HCT116 (cell line): ENCODE results near the gene ERP27. TPM values are rescaled to one million over a fixed set of nuclear protein-coding genes. Genes with fewer than 3 reads are reported as not detected.

Experiments used
- ATAC-seq: fragments of 200-7000 bp; cut with Tn5 transposase; 2 replicates; pipeline ENCODE4 v1.9.1; 2020; ENCODE audit warnings: mild to moderate bottlenecking, moderate library complexity
- BruUV-seq: library from RNA; stranded (reverse); fragments of 400-500 nt; replicated peaks from 2 replicates; lab custom pipeline; 2021; lab: Mats Ljungman, UMichigan
- CTCF ChIA-PET: fragments of 300-600 bp; sonication (Branson Sonifier 250); formaldehyde crosslinking; loops from one replicate; lab custom pipeline; 2021; ENCODE audit warnings: antibody characterized with exemption; lab: Charles Lee
- POLR2A ChIA-PET: fragments of 300-600, 350-600 bp; sonication (Branson Sonifier 250); formaldehyde crosslinking; loops from one replicate; lab custom pipeline; 2021; ENCODE audit warnings: antibody characterized with exemption; lab: Charles Lee
- RAD21 ChIA-PET, 2 experiments: fragments of 300-600 bp; sonication (Branson Sonifier 250); formaldehyde crosslinking; loops; one replicate each; lab custom pipeline; 2023; ENCODE audit warnings: low total read pairs in 2 of 2; ENCODE audit not compliant: uncharacterized antibody in 2 of 2, unreplicated experiment in 2 of 2, low non-redundant PET in 1 of 2; lab: Charles Lee
- DNase-seq: peaks from one replicate; pipeline ENCODE4 v3.0.0-alpha.2; 2010; ENCODE audit warnings: low read depth, low spot score
- H2AFZ ChIP-seq: fragments of 200-600 bp; shearing (Covaris generic), sonication (generic); 2 replicates; pipeline ENCODE4 v1.6.1; 2017; ENCODE audit warnings: low read depth, mixed run types, mixed read lengths, antibody characterized with exemption, low read length; ENCODE audit not compliant: poor library complexity, severe bottlenecking
- H3K27ac ChIP-seq: 2 replicates; pipeline ENCODE4 v1.5.1; 2012; ENCODE audit warnings: low read depth, low read length
- H3K27me3 ChIP-seq: fragments of 200-600 bp; sonication (generic); 2 replicates; pipeline ENCODE4 v1.6.1; 2016; ENCODE audit warnings: mixed run types, low read length, mixed read lengths; ENCODE audit not compliant: insufficient read depth
- H3K36me3 ChIP-seq, 2 experiments: fragments of 200-500 bp in 1 of 2; fragments of 200-600 bp in 1 of 2; sonication (Bioruptor generic) in 1 of 2; sonication (generic) in 1 of 2; 2 replicates each; pipeline versions ENCODE4 v1.5.1 to v1.6.1; 2014 to 2016; ENCODE audit warnings: low read length in 2 of 2, inconsistent platforms in 1 of 2, mixed read lengths in 1 of 2, mixed run types in 1 of 2; ENCODE audit not compliant: insufficient read depth in 2 of 2, control insufficient read depth in 1 of 2
- H3K4me1 ChIP-seq, 2 experiments: fragments of 200-600 bp in 1 of 2; sonication (generic) in 1 of 2; 2 replicates each; pipeline versions ENCODE4 v1.5.1 to v1.6.1; 2012 to 2017; ENCODE audit warnings: low read length in 2 of 2, inconsistent platforms in 1 of 2, mild to moderate bottlenecking in 1 of 2, mixed read lengths in 1 of 2, mixed run types in 1 of 2, moderate library complexity in 1 of 2; ENCODE audit not compliant: insufficient read depth in 2 of 2, control insufficient read depth in 1 of 2
- H3K4me2 ChIP-seq: fragments of 200-600 bp; sonication (generic); 2 replicates; pipeline ENCODE4 v1.6.1; 2017; ENCODE audit warnings: mixed run types, low read length, mixed read lengths
- H3K4me3 ChIP-seq, 2 experiments: fragments of 200-600 bp in 1 of 2; sonication (generic) in 1 of 2; replicated peaks in 1 of 2; 2 replicates each; pipeline ENCODE4 v1.5.1; 2011 to 2016; ENCODE audit warnings: low read length in 2 of 2, control low read depth in 1 of 2, low read depth in 1 of 2, mild to moderate bottlenecking in 1 of 2, mixed read lengths in 1 of 2, mixed run types in 1 of 2
- H3K79me2 ChIP-seq: fragments of 200-600 bp; sonication (generic); 2 replicates; pipeline ENCODE4 v1.6.1; 2017; ENCODE audit warnings: mild to moderate bottlenecking, mixed run types, low read length, moderate library complexity, mixed read lengths; ENCODE audit not compliant: insufficient read depth
- H3K9ac ChIP-seq: fragments of 200-600 bp; sonication (generic); 2 replicates; pipeline ENCODE4 v1.6.1; 2016; ENCODE audit warnings: low read length, mixed read lengths
- H3K9me2 ChIP-seq: fragments of 200-600 bp; sonication (generic), shearing (Covaris generic); 2 replicates; pipeline ENCODE4 v1.6.1; 2017; ENCODE audit warnings: mixed run types, mild to moderate bottlenecking, moderate library complexity; ENCODE audit not compliant: insufficient read depth
- H3K9me3 ChIP-seq, 2 experiments: fragments of 200-500 bp in 1 of 2; fragments of 200-600 bp in 1 of 2; sonication (Bioruptor generic) in 1 of 2; sonication (generic) in 1 of 2; 2 replicates each; pipeline ENCODE4 v1.6.1; 2014 to 2017; ENCODE audit warnings: low read length in 2 of 2, mixed read lengths in 2 of 2, inconsistent platforms in 1 of 2, low read depth in 1 of 2, mild to moderate bottlenecking in 1 of 2, mixed run types in 1 of 2, moderate library complexity in 1 of 2; ENCODE audit not compliant: control insufficient read depth in 1 of 2, insufficient read depth in 1 of 2
- H4K20me1 ChIP-seq: fragments of 200-600 bp; sonication (generic), shearing (Covaris generic); 2 replicates; pipeline ENCODE4 v1.6.1; 2017; ENCODE audit warnings: mixed run types, mild to moderate bottlenecking, moderate library complexity; ENCODE audit not compliant: insufficient read depth
- CBX3 ChIP-seq: IDR thresholded peaks from 2 replicates; pipeline ENCODE4 v1.6.1; 2012; ENCODE audit warnings: low read depth
- CEBPB ChIP-seq: IDR thresholded peaks from 2 replicates; pipeline ENCODE4 v1.6.1; 2012; ENCODE audit warnings: low read depth
- EGR1 ChIP-seq: IDR thresholded peaks from 2 replicates; pipeline ENCODE4 v1.6.1; 2012; ENCODE audit warnings: low read depth
- EZH2phosphoT487 ChIP-seq: fragments of 200-600 bp; IDR thresholded peaks from 2 replicates; pipeline ENCODE4 v1.6.1; 2018; ENCODE audit warnings: antibody characterized with exemption, borderline replicate concordance
- FOSL1 ChIP-seq: IDR thresholded peaks from 2 replicates; pipeline ENCODE4 v1.6.1; 2012; ENCODE audit warnings: low read depth
- JUND ChIP-seq: IDR thresholded peaks from 2 replicates; pipeline ENCODE4 v1.6.1; 2012
- POLR2A ChIP-seq: IDR thresholded peaks from 2 replicates; pipeline ENCODE4 v1.7.0; 2011; ENCODE audit warnings: borderline replicate concordance; ENCODE audit not compliant: insufficient read depth, insufficient read length; ENCODE audit errors: extremely low read depth
- RAD21 ChIP-seq: IDR thresholded peaks from 2 replicates; pipeline ENCODE4 v1.6.1; 2012; ENCODE audit warnings: low read depth, mild to moderate bottlenecking
- SIN3A ChIP-seq: IDR thresholded peaks from 2 replicates; pipeline ENCODE4 v1.6.1; 2012; ENCODE audit warnings: low read depth
- SP1 ChIP-seq: IDR thresholded peaks from 2 replicates; pipeline ENCODE4 v1.6.1; 2012; ENCODE audit warnings: low read depth
- TCF7L2 ChIP-seq: IDR thresholded peaks from 2 replicates; pipeline ENCODE4 v1.7.0; 2011; ENCODE audit warnings: borderline replicate concordance, inconsistent platforms; ENCODE audit not compliant: insufficient read depth, insufficient read length; ENCODE audit errors: extremely low read depth
- YY1 ChIP-seq: IDR thresholded peaks from 2 replicates; pipeline ENCODE4 v1.6.1; 2011; ENCODE audit warnings: low read length, low read depth, moderate library complexity, mild to moderate bottlenecking; ENCODE audit not compliant: insufficient replicate concordance; ENCODE audit errors: extremely low read depth
- ZFX ChIP-seq: fragments of 450-650 bp; IDR thresholded peaks from 2 replicates; pipeline ENCODE4 v1.6.1; 2017
- ZNF274 ChIP-seq: fragments of 200-500 bp; sonication (Bioruptor generic); IDR thresholded peaks from 2 replicates; pipeline ENCODE4 v1.6.1; 2014; ENCODE audit warnings: mild to moderate bottlenecking, low read depth, low read length, inconsistent platforms
- intact Hi-C: fragments of 100-400 bp; cut with micrococcal nuclease; formaldehyde crosslinking; loops from 2 replicates; pipeline ENCODE4 v1.10.0; 2022
- total RNA-seq: library from RNA; stranded (reverse); gene quantifications from one replicate; pipeline ENCODE4 v1.2.1, GENCODE V29; 2021; ENCODE audit not compliant: unreplicated experiment
- TF ChIP-seq, protein P1 (sequence below): IDR thresholded peaks from 2 replicates; pipeline ENCODE4 v1.6.1; 2012
- TF ChIP-seq, protein P2 (sequence below): IDR thresholded peaks from 2 replicates; pipeline ENCODE4 v1.6.1; 2011; ENCODE audit warnings: mild to moderate bottlenecking, low read length, moderate library complexity; ENCODE audit not compliant: insufficient replicate concordance; ENCODE audit errors: extremely low read depth

Gene ERP27
- total RNA-seq, 1 experiment from 2014 or later, result 0.39 TPM

DNA sequence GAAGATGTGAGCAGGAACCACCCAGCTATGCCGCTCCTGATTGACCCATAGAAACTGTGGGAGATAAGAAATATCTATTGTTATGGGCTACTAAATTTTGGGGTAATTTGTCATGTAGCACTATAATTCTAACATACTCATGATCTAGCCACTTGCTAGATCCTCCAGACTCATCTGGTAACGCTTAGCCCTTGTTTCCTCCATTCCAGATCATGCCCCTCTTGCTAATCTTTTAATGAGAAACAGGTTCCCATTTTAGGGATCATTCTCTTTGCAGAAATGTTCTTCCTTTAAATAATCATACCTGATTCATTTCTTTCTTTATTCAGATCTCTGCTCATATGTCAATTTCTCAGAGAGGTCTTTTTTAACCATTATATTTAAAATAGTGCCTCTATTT lies 26.9 kb upstream of the ERP27 start:
- H3K27ac ChIP-seq, result no peak overlapping the region

More for the DNA sequence above, 26.9 kb upstream of the ERP27 start:
- Histone ChIP-seq H2AFZ (no peak overlapping the region), H3K9me2 (no peaks in the 10 kb centered on the region), H3K27me3 (no peaks in the 10 kb centered on the region), H3K9me3 (no peaks in the 10 kb centered on the region), H3K4me1 (peaks cover 0 to 7% of the 10 kb centered on the region in 2 experiments; a peak in 2 of 4 replicates), H3K9ac (no peak overlapping the region), H3K79me2 (no peaks in the 10 kb centered on the region), H3K4me3 (no peak overlapping the region), H4K20me1 (no peaks in the 10 kb centered on the region), H3K4me2 (no peak overlapping the region), H3K36me3 (no peaks in the 10 kb centered on the region)
- ChIA-PET CTCF (no interaction called here), RAD21 (no interaction called here), POLR2A (no interaction called here)
- no TSS peak for BruUV-seq
- DNase-seq (no peak), ATAC-seq (no peak)
- TF ChIP-seq EGR1 (no peak), ZFX (no peak), YY1 (no peak), SP1 (no peak), EZH2phosphoT487 (no peak), SIN3A (no peak), TCF7L2 (no peak), JUND (no peak), CEBPB (no peak), FOSL1 (no peak), POLR2A (no peak), RAD21 (no peak), CBX3 (no peak), ZNF274 (no peak)
- TF ChIP-seq, protein P1, sequence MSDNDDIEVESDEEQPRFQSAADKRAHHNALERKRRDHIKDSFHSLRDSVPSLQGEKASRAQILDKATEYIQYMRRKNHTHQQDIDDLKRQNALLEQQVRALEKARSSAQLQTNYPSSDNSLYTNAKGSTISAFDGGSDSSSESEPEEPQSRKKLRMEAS, result no peak
- TF ChIP-seq, protein P2, sequence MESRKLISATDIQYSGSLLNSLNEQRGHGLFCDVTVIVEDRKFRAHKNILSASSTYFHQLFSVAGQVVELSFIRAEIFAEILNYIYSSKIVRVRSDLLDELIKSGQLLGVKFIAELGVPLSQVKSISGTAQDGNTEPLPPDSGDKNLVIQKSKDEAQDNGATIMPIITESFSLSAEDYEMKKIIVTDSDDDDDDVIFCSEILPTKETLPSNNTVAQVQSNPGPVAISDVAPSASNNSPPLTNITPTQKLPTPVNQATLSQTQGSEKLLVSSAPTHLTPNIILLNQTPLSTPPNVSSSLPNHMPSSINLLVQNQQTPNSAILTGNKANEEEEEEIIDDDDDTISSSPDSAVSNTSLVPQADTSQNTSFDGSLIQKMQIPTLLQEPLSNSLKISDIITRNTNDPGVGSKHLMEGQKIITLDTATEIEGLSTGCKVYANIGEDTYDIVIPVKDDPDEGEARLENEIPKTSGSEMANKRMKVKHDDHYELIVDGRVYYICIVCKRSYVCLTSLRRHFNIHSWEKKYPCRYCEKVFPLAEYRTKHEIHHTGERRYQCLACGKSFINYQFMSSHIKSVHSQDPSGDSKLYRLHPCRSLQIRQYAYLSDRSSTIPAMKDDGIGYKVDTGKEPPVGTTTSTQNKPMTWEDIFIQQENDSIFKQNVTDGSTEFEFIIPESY, result no peak
- intact Hi-C loops, result no loop called here
